ENCODE results near the gene CFAP100.

- TF ChIP-seq CTCF (IDR thresholded peaks at IDR 0.05) (no peak), POLR2A (IDR thresholded peaks at IDR 0.05) (no peak)
These were observed at the start of gene CFAP100 for GRCh38 chr3:126394179-126394976.

Measured in adrenal gland (tissue), 5 donors.